ENCODE measurements around the gene GARIN5A. TPM values are rescaled to one million over a fixed set of nuclear protein-coding genes. Genes with fewer than 3 reads are reported as not detected.

GARIN5A gene
- total and polyA plus RNA-seq, 2 of the 8 experiments (the other 6 are each of a cell fraction or from before 2014, with no cell fraction given), result 9.1 to 18.5 TPM

DNA sequence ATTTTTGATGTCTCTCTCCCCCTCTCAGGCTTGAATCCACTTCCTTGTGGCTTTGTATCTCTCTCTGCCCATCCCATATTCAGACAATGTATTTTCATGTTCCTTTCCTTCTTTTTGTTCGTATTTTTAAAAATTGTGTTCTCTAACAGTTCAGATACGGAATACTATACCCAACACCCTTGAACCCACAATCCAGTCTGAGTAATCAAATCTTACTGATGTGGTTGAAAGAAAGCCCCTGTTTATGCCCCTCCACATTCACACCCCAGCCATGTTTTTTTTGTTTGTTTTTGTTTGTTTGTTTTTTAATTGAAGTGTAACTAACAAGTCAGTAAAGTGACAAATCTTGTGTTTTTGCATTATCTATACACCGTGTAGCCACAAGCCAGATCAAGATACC, 56.5 kb downstream of the GARIN5A start:
- Histone ChIP-seq H3K4me1 (replicated peaks in 1 of 4; ENCODE audit: control insufficient read depth in 3 of 4, insufficient read depth in 4 of 4, low read length in 3 of 4) (peaks cover 0 to 19% (median 11%) of the 10 kb centered on the region in 4 experiments; a peak in 6 of 7 replicates), H3K27me3 (replicated peaks in 1 of 4; ENCODE audit: control insufficient read depth in 3 of 4, extremely low read depth in 1 of 4, insufficient read depth in 3 of 4, low read length in 3 of 4) (peaks cover 0 to 2% (median 0%) of the 10 kb centered on the region in 4 experiments; a peak in 1 of 7 replicates), H3K79me1 (ENCODE audit: low read depth, low read length) (peaks cover 2% of the 10 kb centered on the region; the same call in 1 of the 2 replicates), H2AFZ (ENCODE audit: low read length) (no peak overlapping the region), H3K23ac (ENCODE audit: insufficient read length) (no peak overlapping the region), H3K56ac (replicated peaks; ENCODE audit: insufficient read length, low read depth, low read length) (no peak overlapping the region), H2BK120ac (replicated peaks; ENCODE audit: low read depth, low read length) (no peak overlapping the region), H2BK20ac (ENCODE audit: low read length) (peak overlapping the region; percentile 55; the same call in 1 of the 2 replicates), H4K5ac (ENCODE audit: insufficient read length, low read depth, low read length) (no peak overlapping the region), H3K4me3 (ENCODE audit: extremely low read depth in 1 of 4, insufficient read depth in 2 of 4, low read depth in 3 of 4, low read length in 4 of 4) (peak overlapping the region in 1 of 4 experiments; percentile 67; a peak in 5 of 8 replicates), H4K20me1 (replicated peaks in 1 of 2; ENCODE audit: control insufficient read depth in 1 of 2, insufficient read depth in 2 of 2, low read length in 2 of 2) (peaks cover 0 to 5% of the 10 kb centered on the region in 2 experiments), H3K27ac (ENCODE audit: low read depth, low read length) (no peak overlapping the region), H3K79me2 (ENCODE audit: control insufficient read depth in 1 of 2, insufficient read depth in 2 of 2, low read length in 2 of 2) (no peaks in the 10 kb centered on the region), H4K8ac (ENCODE audit: extremely low read depth, insufficient read depth, low read length) (no peak overlapping the region), H2BK12ac (ENCODE audit: low read depth, low read length) (no peak overlapping the region), H2AK5ac (ENCODE audit: low read depth, low read length) (no peak overlapping the region), H3K36me3 (ENCODE audit: control insufficient read depth in 2 of 4, insufficient read depth in 4 of 4, low read length in 3 of 4) (no peaks in the 10 kb centered on the region), H2BK5ac (ENCODE audit: low read depth, low read length) (peak overlapping the region; percentile 68; the same call in 1 of the 2 replicates), H3K23me2 (ENCODE audit: low read depth, low read length) (peaks cover 12% of the 10 kb centered on the region; the same call in 1 of the 2 replicates), H3K9ac (replicated peaks in 1 of 4; ENCODE audit: extremely low read depth in 1 of 4, low read depth in 3 of 4, low read length in 3 of 4) (no peak overlapping the region), H2BK15ac (ENCODE audit: low read length) (no peak overlapping the region), H3K14ac (ENCODE audit: insufficient read length) (no peak overlapping the region), H3K4me2 (ENCODE audit: insufficient read depth in 1 of 2, low read depth in 2 of 2, low read length in 2 of 2) (peak overlapping the region; percentile 93 to 95), H3K9me3 (ENCODE audit: insufficient read depth in 2 of 2, low read depth in 1 of 2, low read length in 1 of 2) (no peaks in the 10 kb centered on the region), H4K91ac (replicated peaks; ENCODE audit: insufficient read length, low read length) (no peak overlapping the region), H3K4ac (replicated peaks; ENCODE audit: insufficient read length, low read depth, low read length) (no peak overlapping the region), H3K18ac (ENCODE audit: extremely low read depth, low read length) (peak overlapping the region; percentile 5; the same call in 1 of the 2 replicates)
- no peak for TF ChIP-seq GABPA (IDR thresholded peaks at IDR 0.05; ENCODE audit: borderline replicate concordance, insufficient read depth, low read length)
- DNase-seq (ENCODE audit: low read depth in 1 of 2, low spot score in 2 of 2) (no peak), FAIRE-seq (no peak)
- ChIA-PET POLR2A (ENCODE audit: partially characterized antibody) (interaction anchor here (0.8 to 2.8 kb wide), 8 partner anchors 8 to 87 kb away, joined by 3 to 16 read pairs (median 5); partner anchors contain the start of genes MYBPC2 and POLD1), CTCF (ENCODE audit: partially characterized antibody) (interaction anchor here (0.7 to 1.3 kb wide), 3 partner anchors 11 to 41 kb away, joined by 3 read pairs; no protein-coding TSS in a partner anchor)
- 71% methylated on average over 3 of the region's 3 CpGs; no CpG with 5 or more reads in 1 of the 2 experiments for WGBS, 2 experiments (ENCODE audit: extremely low coverage in 1 of 2, insufficient coverage in 1 of 2, insufficient read length in 1 of 2, insufficient replicate concordance in 2 of 2, low coverage in 1 of 2, low lambda C conversion rate in 2 of 2, missing lambda C conversion rate in 1 of 2)
